H9 (cell line): Measurements from ENCODE around the gene GSG1L. TPM values are rescaled to one million over a fixed set of nuclear protein-coding genes. Genes with fewer than 3 reads are reported as not detected.

Experiments
- DNase-seq: peaks from one replicate; pipeline ENCODE4 v3.0.0-alpha.2; 2017
- H2AFZ ChIP-seq: one replicate; pipeline ENCODE4 v1.6.1; 2013; ENCODE audit warnings: mild to moderate bottlenecking, low read length, control low read depth, moderate library complexity
- H2AK5ac ChIP-seq: 2 replicates; pipeline ENCODE4 v1.6.1; 2013; ENCODE audit warnings: low read length, control low read depth, mixed read lengths; ENCODE audit not compliant: insufficient read length
- H2BK120ac ChIP-seq: one replicate; pipeline ENCODE4 v1.6.1; 2013; ENCODE audit warnings: low read depth, mild to moderate bottlenecking, low read length, control low read depth, inconsistent platforms; ENCODE audit not compliant: poor library complexity, severe bottlenecking
- H2BK12ac ChIP-seq: 2 replicates; pipeline ENCODE4 v1.6.1; 2013; ENCODE audit warnings: low read length, control low read depth, mixed read lengths, low read depth; ENCODE audit not compliant: insufficient read length
- H2BK15ac ChIP-seq: 2 replicates; pipeline ENCODE4 v1.6.1; 2013; ENCODE audit warnings: low read depth, low read length, control low read depth
- H2BK20ac ChIP-seq: one replicate; pipeline ENCODE4 v1.6.1; 2013; ENCODE audit warnings: low read depth, mild to moderate bottlenecking, low read length, control low read depth, inconsistent platforms; ENCODE audit not compliant: poor library complexity, severe bottlenecking
- H2BK5ac ChIP-seq: 2 replicates; pipeline ENCODE4 v1.6.1; 2013; ENCODE audit warnings: low read length, control low read depth, mixed read lengths; ENCODE audit not compliant: insufficient read length
- H3K14ac ChIP-seq: 2 replicates; pipeline ENCODE4 v1.6.1; 2013; ENCODE audit warnings: low read length, control low read depth; ENCODE audit not compliant: insufficient read depth
- H3K18ac ChIP-seq: 2 replicates; pipeline ENCODE4 v1.6.1; 2013; ENCODE audit warnings: low read depth, mild to moderate bottlenecking, mixed read lengths, low read length, control low read depth; ENCODE audit not compliant: insufficient read length
- H3K23ac ChIP-seq: 2 replicates; pipeline ENCODE4 v1.6.1; 2013; ENCODE audit warnings: low read length, control low read depth, mixed read lengths, low read depth; ENCODE audit not compliant: insufficient read length
- H3K23me2 ChIP-seq: 2 replicates; pipeline ENCODE4 v1.6.1; 2013; ENCODE audit warnings: low read depth, mild to moderate bottlenecking, mixed read lengths, low read length, control low read depth; ENCODE audit not compliant: insufficient read length, poor library complexity, severe bottlenecking
- H3K27ac ChIP-seq: 2 replicates; pipeline ENCODE4 v1.5.1; 2013; ENCODE audit warnings: low read length, control low read depth, mixed read lengths, low read depth; ENCODE audit not compliant: insufficient read length
- H3K27me3 ChIP-seq: 2 replicates; pipeline ENCODE4 v1.6.1; 2013; ENCODE audit warnings: low read length, control low read depth, inconsistent platforms; ENCODE audit not compliant: insufficient read depth
- H3K4ac ChIP-seq: 2 replicates; pipeline ENCODE4 v1.6.1; 2013; ENCODE audit warnings: low read depth, mild to moderate bottlenecking, control low read depth, inconsistent platforms, low read length, moderate library complexity
- H3K4me1 ChIP-seq: 2 replicates; pipeline ENCODE4 v1.6.1; 2013; ENCODE audit warnings: low read length, control low read depth, inconsistent platforms; ENCODE audit not compliant: insufficient read depth
- H3K4me2 ChIP-seq: 2 replicates; pipeline ENCODE4 v1.6.1; 2013; ENCODE audit warnings: low read length, control low read depth, mixed read lengths; ENCODE audit not compliant: insufficient read length, insufficient read depth
- H3K56ac ChIP-seq: 2 replicates; pipeline ENCODE4 v1.6.1; 2013; ENCODE audit warnings: low read depth, mild to moderate bottlenecking, mixed read lengths, low read length, control low read depth; ENCODE audit not compliant: insufficient read length
- H3K79me1 ChIP-seq: 2 replicates; pipeline ENCODE4 v1.6.1; 2013; ENCODE audit warnings: low read depth, mild to moderate bottlenecking, moderate library complexity, low read length, control low read depth, inconsistent platforms; ENCODE audit not compliant: insufficient read depth, poor library complexity, severe bottlenecking
- H3K79me2 ChIP-seq: 2 replicates; pipeline ENCODE4 v1.6.1; 2013; ENCODE audit warnings: low read length, control low read depth, inconsistent platforms; ENCODE audit not compliant: insufficient read depth
- H3K9ac ChIP-seq: 2 replicates; pipeline ENCODE4 v1.6.1; 2013; ENCODE audit warnings: low read length, control low read depth, mixed read lengths; ENCODE audit not compliant: insufficient read length; ENCODE audit errors: extremely low read depth
- H3K9me3 ChIP-seq: one replicate; pipeline ENCODE4 v1.6.1; 2013; ENCODE audit warnings: low read depth, low read length, inconsistent platforms; ENCODE audit not compliant: control insufficient read depth
- H3T11ph ChIP-seq: one replicate; pipeline ENCODE4 v1.6.1; 2013; ENCODE audit warnings: mild to moderate bottlenecking, low read length, control low read depth, inconsistent platforms
- H4K20me1 ChIP-seq: one replicate; pipeline ENCODE4 v1.6.1; 2013; ENCODE audit not compliant: control insufficient read depth, insufficient read length, insufficient read depth
- H4K5ac ChIP-seq: 2 replicates; pipeline ENCODE4 v1.6.1; 2013; ENCODE audit warnings: low read depth, mild to moderate bottlenecking, mixed read lengths, low read length, control low read depth; ENCODE audit not compliant: insufficient read length
- H4K8ac ChIP-seq: replicated peaks from 2 replicates; pipeline ENCODE4 v1.6.1; 2013; ENCODE audit warnings: low read length, control low read depth, mixed read lengths, low read depth; ENCODE audit not compliant: insufficient read length
- H4K91ac ChIP-seq: 2 replicates; pipeline ENCODE4 v1.6.1; 2013; ENCODE audit warnings: low read depth, mild to moderate bottlenecking, moderate library complexity, mixed read lengths, low read length, control low read depth; ENCODE audit not compliant: insufficient read length
- H3K27ac Mint-ChIP-seq, 3 experiments: 2 replicates in 2 of 3; 3 replicates in 1 of 3; pipeline ENCODE4 v1.8.0; 2020 to 2021; ENCODE audit warnings: mixed read lengths in 3 of 3, mild to moderate bottlenecking in 1 of 3, moderate library complexity in 1 of 3
- H3K27me3 Mint-ChIP-seq: 2 replicates; pipeline ENCODE4 v1.8.0; 2021; ENCODE audit warnings: low read depth, mild to moderate bottlenecking, moderate library complexity, mixed read lengths
- H3K36me3 Mint-ChIP-seq, 3 experiments: 2 replicates in 2 of 3; 3 replicates in 1 of 3; pipeline ENCODE4 v1.8.0; 2020 to 2021; ENCODE audit warnings: low read depth in 3 of 3, mixed read lengths in 3 of 3; ENCODE audit not compliant: insufficient read depth in 1 of 3
- H3K4me1 Mint-ChIP-seq, 2 experiments: 2 replicates each; pipeline ENCODE4 v1.8.0; 2020; ENCODE audit warnings: mixed read lengths in 2 of 2
- H3K4me3 Mint-ChIP-seq, 2 experiments: 2 replicates in 1 of 2; 3 replicates in 1 of 2; pipeline ENCODE4 v1.8.0; 2020 to 2021; ENCODE audit warnings: mild to moderate bottlenecking in 2 of 2, mixed read lengths in 2 of 2, moderate library complexity in 1 of 2
- H3K9me3 Mint-ChIP-seq, 2 experiments: 2 replicates in 1 of 2; 3 replicates in 1 of 2; pipeline ENCODE4 v1.8.0; 2020; ENCODE audit warnings: mild to moderate bottlenecking in 2 of 2, mixed read lengths in 2 of 2, moderate library complexity in 1 of 2
- CTCF ChIP-seq: fragments of 200-600 bp; sonication (generic); conservative IDR thresholded peaks from 3 replicates; pipeline ENCODE4 v1.8.0; 2021; ENCODE audit warnings: antibody characterized with exemption, mild to moderate bottlenecking
- WGBS: extraction: QIAGEN DNeasy Blood & Tissue Kit; methylation state at CpG from one replicate; pipeline ENCODE4 v1.1.7; 2013; ENCODE audit warnings: missing lambda C conversion rate, low lambda C conversion rate, mixed read lengths; ENCODE audit not compliant: insufficient read length; ENCODE audit errors: extremely low coverage; 5-methylcytosine and 5-hydroxymethylcytosine counted together
- total RNA-seq: library from RNA; stranded (reverse); gene quantifications from 2 replicates; pipeline ENCODE4 v1.2.1, GENCODE V29; 2021

The GSG1L gene
- total RNA-seq, 1 experiment from 2014 or later = 0.35 TPM

DNA sequence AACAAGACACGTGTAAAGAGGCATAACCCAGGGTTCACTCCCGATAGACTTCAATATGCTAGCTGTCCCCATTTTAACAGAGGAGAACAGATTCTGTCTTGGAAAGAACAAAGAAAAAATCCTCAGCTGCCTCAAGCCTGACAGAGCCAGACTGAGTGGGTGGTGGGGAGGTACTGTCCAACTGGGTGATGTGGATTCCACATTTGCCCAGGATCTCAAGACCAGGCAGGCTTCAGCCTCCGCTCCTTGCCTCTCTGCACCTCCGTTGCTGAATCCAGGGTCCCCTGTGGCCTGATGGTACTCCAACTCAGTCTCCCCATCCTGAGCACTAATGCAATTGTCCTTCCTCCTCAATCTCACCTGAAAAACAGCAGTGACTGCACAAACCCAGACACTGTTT, 163.8 kb downstream of the GSG1L start:
- H2BK120ac ChIP-seq = no peak overlapping the region
- H2AFZ ChIP-seq = no peak overlapping the region
- H3K4me1 Mint-ChIP-seq = peaks cover 2 to 3% of the 10 kb centered on the region in 2 experiments; a peak in 3 of 4 replicates
- no peak overlapping the region for H3K4ac ChIP-seq
- H3K9me3 ChIP-seq = no peaks in the 10 kb centered on the region
- no peaks in the 10 kb centered on the region for H4K20me1 ChIP-seq
- no peaks in the 10 kb centered on the region; the same call in 1 of the 2 replicates for H3K27me3 ChIP-seq
- no peak for TF ChIP-seq CTCF
- no peak overlapping the region for H3K27ac ChIP-seq
- no peak overlapping the region for H2AK5ac ChIP-seq
- H2BK15ac ChIP-seq = no peak overlapping the region
- no peaks in the 10 kb centered on the region for H3K23me2 ChIP-seq
- H4K5ac ChIP-seq = no peak overlapping the region
- H3K18ac ChIP-seq = no peak overlapping the region
- no peak overlapping the region for H3K9ac ChIP-seq
- H3K4me3 Mint-ChIP-seq = no peak overlapping the region
- H3K56ac ChIP-seq = no peak overlapping the region
- peaks cover 16% of the 10 kb centered on the region for H3K27me3 Mint-ChIP-seq
- no peak overlapping the region for H3K27ac Mint-ChIP-seq
- H2BK5ac ChIP-seq = no peak overlapping the region
- no CpG with 5 or more reads among the region's 4 CpGs for WGBS
- H3K79me2 ChIP-seq = no peaks in the 10 kb centered on the region
- H3K9me3 Mint-ChIP-seq = peaks cover 4 to 10% of the 10 kb centered on the region in 2 experiments; a peak in 3 of 5 replicates
- H3K14ac ChIP-seq = no peak overlapping the region
- peaks cover 0 to 6% (median 3%) of the 10 kb centered on the region in 3 experiments; a peak in 4 of 7 replicates for H3K36me3 Mint-ChIP-seq
- no peak overlapping the region for H4K91ac ChIP-seq
- no peak overlapping the region for H2BK20ac ChIP-seq
- no peak overlapping the region for H3K4me2 ChIP-seq
- H4K8ac ChIP-seq = no peak overlapping the region
- H3K79me1 ChIP-seq = no peaks in the 10 kb centered on the region
- H3K23ac ChIP-seq = no peak overlapping the region
- H3K4me1 ChIP-seq = no peaks in the 10 kb centered on the region
- no peak overlapping the region for H2BK12ac ChIP-seq
- DNase-seq = no peak
- no peak overlapping the region for H3T11ph ChIP-seq
